Measurements from ENCODE around the gene PRR15L.

DNA sequence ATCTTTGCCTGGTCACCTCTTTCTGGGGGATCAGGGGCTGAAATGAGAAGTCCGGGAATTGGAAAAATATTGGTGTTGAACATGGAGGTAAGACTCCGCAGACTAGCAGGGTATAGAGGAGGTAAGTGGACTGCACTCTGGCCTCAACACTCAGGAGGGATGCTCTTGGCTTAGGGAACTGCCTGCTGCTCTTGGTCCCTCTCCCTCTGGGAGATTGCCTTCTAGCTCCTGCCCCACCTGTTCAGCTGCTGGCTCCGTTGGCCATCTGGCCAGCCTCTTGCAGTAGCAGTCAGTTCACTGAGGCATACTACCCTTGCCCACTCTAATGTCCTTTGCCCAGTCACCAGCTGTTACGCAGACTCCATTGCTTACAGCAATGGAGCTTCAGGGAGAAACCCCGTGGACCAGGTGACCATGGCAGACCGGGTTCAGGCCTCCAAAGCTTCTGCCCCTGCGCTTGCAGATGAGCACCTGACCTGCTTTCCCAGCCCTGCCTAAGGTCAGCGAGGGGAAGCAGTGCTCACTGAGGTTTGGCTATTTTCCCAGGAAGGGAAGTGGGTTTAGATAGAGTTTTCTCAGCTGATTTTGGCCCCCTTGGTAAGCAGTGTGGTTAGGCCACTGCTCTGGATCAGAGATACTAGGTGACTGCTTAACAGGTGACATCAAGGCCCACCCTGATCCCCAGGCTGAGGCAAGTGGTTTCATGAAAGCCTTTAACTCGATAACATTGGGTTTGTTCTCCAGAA lies 25.1 kb upstream of the PRR15L start:
- TF ChIP-seq, protein P1, sequence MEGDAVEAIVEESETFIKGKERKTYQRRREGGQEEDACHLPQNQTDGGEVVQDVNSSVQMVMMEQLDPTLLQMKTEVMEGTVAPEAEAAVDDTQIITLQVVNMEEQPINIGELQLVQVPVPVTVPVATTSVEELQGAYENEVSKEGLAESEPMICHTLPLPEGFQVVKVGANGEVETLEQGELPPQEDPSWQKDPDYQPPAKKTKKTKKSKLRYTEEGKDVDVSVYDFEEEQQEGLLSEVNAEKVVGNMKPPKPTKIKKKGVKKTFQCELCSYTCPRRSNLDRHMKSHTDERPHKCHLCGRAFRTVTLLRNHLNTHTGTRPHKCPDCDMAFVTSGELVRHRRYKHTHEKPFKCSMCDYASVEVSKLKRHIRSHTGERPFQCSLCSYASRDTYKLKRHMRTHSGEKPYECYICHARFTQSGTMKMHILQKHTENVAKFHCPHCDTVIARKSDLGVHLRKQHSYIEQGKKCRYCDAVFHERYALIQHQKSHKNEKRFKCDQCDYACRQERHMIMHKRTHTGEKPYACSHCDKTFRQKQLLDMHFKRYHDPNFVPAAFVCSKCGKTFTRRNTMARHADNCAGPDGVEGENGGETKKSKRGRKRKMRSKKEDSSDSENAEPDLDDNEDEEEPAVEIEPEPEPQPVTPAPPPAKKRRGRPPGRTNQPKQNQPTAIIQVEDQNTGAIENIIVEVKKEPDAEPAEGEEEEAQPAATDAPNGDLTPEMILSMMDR (conservative IDR thresholded peaks at IDR 0.05; ENCODE audit: low read depth, low read length) = no peak
- TF ChIP-seq, protein P2, sequence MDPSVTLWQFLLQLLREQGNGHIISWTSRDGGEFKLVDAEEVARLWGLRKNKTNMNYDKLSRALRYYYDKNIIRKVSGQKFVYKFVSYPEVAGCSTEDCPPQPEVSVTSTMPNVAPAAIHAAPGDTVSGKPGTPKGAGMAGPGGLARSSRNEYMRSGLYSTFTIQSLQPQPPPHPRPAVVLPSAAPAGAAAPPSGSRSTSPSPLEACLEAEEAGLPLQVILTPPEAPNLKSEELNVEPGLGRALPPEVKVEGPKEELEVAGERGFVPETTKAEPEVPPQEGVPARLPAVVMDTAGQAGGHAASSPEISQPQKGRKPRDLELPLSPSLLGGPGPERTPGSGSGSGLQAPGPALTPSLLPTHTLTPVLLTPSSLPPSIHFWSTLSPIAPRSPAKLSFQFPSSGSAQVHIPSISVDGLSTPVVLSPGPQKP (IDR thresholded peaks at IDR 0.05; ENCODE audit: borderline replicate concordance, low read depth, low read length) = no peak
- no peak for TF ChIP-seq SMC3 (IDR thresholded peaks at IDR 0.05; ENCODE audit: low read depth, low read length)
